Activated naive CD4-positive, alpha-beta T cell treated with anti-CD3 and anti-CD28 coated beads, Interleukin-2, amount 50 U/mL, for 24 hours (primary cell): ENCODE data around the gene TTI1.

Experiments used
- H3K27ac Mint-ChIP-seq: one replicate; pipeline ENCODE4 v1.8.0; 2021; ENCODE audit warnings: mild to moderate bottlenecking, mixed read lengths
- H3K27me3 Mint-ChIP-seq: one replicate; pipeline ENCODE4 v1.8.0; 2021; ENCODE audit warnings: mixed read lengths
- H3K36me3 Mint-ChIP-seq: one replicate; pipeline ENCODE4 v1.8.0; 2021; ENCODE audit warnings: mixed read lengths
- H3K4me1 Mint-ChIP-seq: one replicate; pipeline ENCODE4 v1.8.0; 2021; ENCODE audit warnings: mixed read lengths
- H3K4me3 Mint-ChIP-seq: one replicate; pipeline ENCODE4 v1.8.0; 2021; ENCODE audit warnings: mild to moderate bottlenecking, mixed read lengths
- H3K9me3 Mint-ChIP-seq: one replicate; pipeline ENCODE4 v1.8.0; 2021; ENCODE audit warnings: mixed read lengths

The TTI1 gene

GRCh38 chr20:37989601-37990295 is 43.5 kb downstream of the TTI1 start:
- Mint-ChIP-seq H3K9me3 (no peaks in the 10 kb centered on the region), H3K27ac (no peak overlapping the region), H3K4me1 (peaks cover 10% of the 10 kb centered on the region), H3K36me3 (peaks cover 18% of the 10 kb centered on the region), H3K4me3 (no peak overlapping the region), H3K27me3 (no peaks in the 10 kb centered on the region)

GRCh38 chr20:37988306-37988954 is 44.8 kb downstream of the TTI1 start:
- Mint-ChIP-seq H3K27me3 (no peaks in the 10 kb centered on the region), H3K36me3 (peaks cover 16% of the 10 kb centered on the region), H3K27ac (no peak overlapping the region), H3K4me1 (peaks cover 10% of the 10 kb centered on the region), H3K4me3 (no peak overlapping the region), H3K9me3 (no peaks in the 10 kb centered on the region)

GRCh38 chr20:37987602-37988290 is 45.5 kb downstream of the TTI1 start:
- Mint-ChIP-seq H3K9me3 (no peaks in the 10 kb centered on the region), H3K36me3 (peaks cover 19% of the 10 kb centered on the region), H3K27me3 (no peaks in the 10 kb centered on the region), H3K4me1 (peaks cover 10% of the 10 kb centered on the region), H3K27ac (no peak overlapping the region), H3K4me3 (no peak overlapping the region)

- Mint-ChIP-seq H3K36me3 (peaks cover 23% of the 10 kb centered on the region), H3K27me3 (no peaks in the 10 kb centered on the region), H3K4me1 (peaks cover 10% of the 10 kb centered on the region), H3K4me3 (no peak overlapping the region), H3K27ac (no peak overlapping the region), H3K9me3 (no peaks in the 10 kb centered on the region)
Measured at GRCh38 chr20:37986873-37987601, 46.2 kb downstream of the TTI1 start.

GRCh38 chr20:37986044-37986858 is 47.0 kb downstream of the TTI1 start:
- Mint-ChIP-seq H3K9me3 (no peaks in the 10 kb centered on the region), H3K4me3 (no peak overlapping the region), H3K27ac (no peak overlapping the region), H3K36me3 (peaks cover 29% of the 10 kb centered on the region), H3K4me1 (peaks cover 10% of the 10 kb centered on the region), H3K27me3 (no peaks in the 10 kb centered on the region)

GRCh38 chr20:37984018-37984785 is 49.1 kb downstream of the TTI1 start:
- Mint-ChIP-seq H3K27ac (no peak overlapping the region), H3K4me1 (no peaks in the 10 kb centered on the region), H3K9me3 (no peaks in the 10 kb centered on the region), H3K27me3 (no peaks in the 10 kb centered on the region), H3K36me3 (peaks cover 29% of the 10 kb centered on the region), H3K4me3 (no peak overlapping the region)

GRCh38 chr20:37983286-37983685 is 50.0 kb downstream of the TTI1 start:
- Mint-ChIP-seq H3K9me3 (no peaks in the 10 kb centered on the region), H3K27me3 (no peaks in the 10 kb centered on the region), H3K4me1 (no peaks in the 10 kb centered on the region), H3K36me3 (peaks cover 25% of the 10 kb centered on the region), H3K4me3 (no peak overlapping the region), H3K27ac (no peak overlapping the region)

GRCh38 chr20:37981568-37981967 is 51.7 kb downstream of the TTI1 start:
- H3K27me3 Mint-ChIP-seq = no peaks in the 10 kb centered on the region
- no peak overlapping the region for H3K27ac Mint-ChIP-seq
- H3K9me3 Mint-ChIP-seq = no peaks in the 10 kb centered on the region
- no peak overlapping the region for H3K4me3 Mint-ChIP-seq
- H3K36me3 Mint-ChIP-seq = peaks cover 20% of the 10 kb centered on the region
- peaks cover 12% of the 10 kb centered on the region for H3K4me1 Mint-ChIP-seq

GRCh38 chr20:37980876-37981275 is 52.4 kb downstream of the TTI1 start:
- H3K4me1 Mint-ChIP-seq = peaks cover 15% of the 10 kb centered on the region
- no peak overlapping the region for H3K27ac Mint-ChIP-seq
- no peak overlapping the region for H3K4me3 Mint-ChIP-seq

GRCh38 chr20:37980383-37980782 is 52.9 kb downstream of the TTI1 start:
- Mint-ChIP-seq H3K27me3 (no peaks in the 10 kb centered on the region), H3K9me3 (no peaks in the 10 kb centered on the region), H3K4me1 (peaks cover 15% of the 10 kb centered on the region), H3K4me3 (no peak overlapping the region), H3K36me3 (peaks cover 22% of the 10 kb centered on the region), H3K27ac (no peak overlapping the region)

More at GRCh38 chr20:37980876-37981275, 52.4 kb downstream of the TTI1 start:
- Mint-ChIP-seq H3K9me3 (no peaks in the 10 kb centered on the region), H3K36me3 (peaks cover 22% of the 10 kb centered on the region), H3K27me3 (no peaks in the 10 kb centered on the region)

GRCh38 chr20:37979021-37979985 is 54.0 kb downstream of the TTI1 start:
- Mint-ChIP-seq H3K27ac (no peak overlapping the region), H3K27me3 (no peaks in the 10 kb centered on the region), H3K9me3 (no peaks in the 10 kb centered on the region)

GRCh38 chr20:37977786-37978185 is 55.5 kb downstream of the TTI1 start:
- Mint-ChIP-seq H3K4me1 (peaks cover 15% of the 10 kb centered on the region), H3K27me3 (no peaks in the 10 kb centered on the region), H3K27ac (no peak overlapping the region), H3K9me3 (peaks cover 7% of the 10 kb centered on the region), H3K4me3 (peak overlapping the region; percentile 2), H3K36me3 (peaks cover 18% of the 10 kb centered on the region)

More at GRCh38 chr20:37979021-37979985, 54.0 kb downstream of the TTI1 start:
- Mint-ChIP-seq H3K4me1 (peaks cover 15% of the 10 kb centered on the region), H3K36me3 (peaks cover 19% of the 10 kb centered on the region), H3K4me3 (no peak overlapping the region)

GRCh38 chr20:37977338-37977737 is 55.9 kb downstream of the TTI1 start:
- Mint-ChIP-seq H3K4me3 (peak overlapping the region; percentile 2), H3K9me3 (peaks cover 10% of the 10 kb centered on the region), H3K4me1 (peaks cover 15% of the 10 kb centered on the region), H3K36me3 (peaks cover 17% of the 10 kb centered on the region), H3K27ac (no peak overlapping the region), H3K27me3 (no peaks in the 10 kb centered on the region)
